Measurements from ENCODE around the gene SFTPB. TPM values are rescaled to one million over a fixed set of nuclear protein-coding genes. Genes with fewer than 3 reads are reported as not detected.
A peak's percentile ranks its signal among the peaks of the same experiment; 100 is the strongest.
"Not testable (repeated sequence)": the region's sequence is repeated elsewhere in the genome, so short reads cannot be mapped to it uniquely, and the experiment has no call there.

SFTPB gene
- total RNA-seq: not detected

DNA sequence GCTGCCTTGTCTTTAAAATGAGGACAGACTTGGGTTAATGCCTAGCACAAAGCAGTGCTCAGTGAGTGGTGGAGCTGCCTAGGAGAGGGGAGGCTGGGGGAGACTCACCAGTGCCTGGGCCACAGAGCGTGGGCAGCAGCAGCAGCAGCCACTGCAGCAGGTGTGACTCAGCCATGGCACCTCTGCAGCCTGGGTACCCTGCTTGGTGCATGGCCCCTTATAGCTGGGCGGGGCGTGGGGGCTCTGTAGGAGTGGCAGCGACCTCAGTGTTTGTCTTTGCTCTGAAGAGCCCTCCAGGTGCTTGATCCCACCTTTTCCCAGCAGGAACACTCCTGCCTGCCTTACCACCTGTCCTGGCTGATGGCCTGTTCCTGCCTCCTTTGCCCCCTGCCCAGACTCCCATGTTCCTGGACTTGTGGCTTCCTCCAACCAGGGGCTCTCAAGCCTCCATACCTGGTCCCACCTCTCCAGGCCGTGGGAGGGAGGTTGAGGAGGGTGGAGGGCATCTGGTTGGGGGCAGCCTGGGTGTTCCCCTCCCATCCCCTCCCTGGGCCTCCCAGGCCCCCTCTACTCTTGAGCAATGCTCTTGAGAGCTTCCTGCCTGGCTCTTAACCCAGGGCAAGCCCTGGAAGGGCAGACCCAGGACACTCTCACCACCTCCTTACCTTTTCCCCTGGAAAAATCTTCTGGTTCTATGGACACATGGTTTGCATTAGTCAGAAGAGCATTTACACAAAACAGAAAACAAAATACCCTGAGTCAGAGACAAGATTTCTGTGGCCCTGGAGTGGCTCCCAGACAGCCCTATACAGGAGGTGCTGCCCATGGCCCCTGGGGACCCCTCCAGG, at the start of gene SFTPB:
TSS of gene SFTPB (minus strand) at position 191 of the 848 bp plus-strand sequence. CDS start at position 175, 16 bp downstream.
- ChIA-PET CTCF (interaction anchor here (1.0 kb wide), 1 partner anchor 39 kb away, joined by 3 read pairs; no protein-coding TSS in a partner anchor), POLR2A (interaction anchor here (0.6 kb wide), 1 partner anchor 275 kb away, joined by 3 read pairs; no protein-coding TSS in a partner anchor)
- Mint-ChIP-seq H3K9me3 (ENCODE audit: insufficient read depth) (no peaks in the 10 kb centered on the region), H3K4me1 (ENCODE audit: low read depth) (peaks cover 13% of the 10 kb centered on the region), H3K27ac (no peak within 1 kb of the TSS), H3K36me3 (ENCODE audit: low read depth) (no peaks in the 10 kb centered on the region), H3K27me3 (ENCODE audit: low read depth) (peaks cover 4% of the 10 kb centered on the region), H3K4me3 (no peak within 1 kb of the TSS)
- DNase-seq: no peak
- ATAC-seq: no peak

DNA sequence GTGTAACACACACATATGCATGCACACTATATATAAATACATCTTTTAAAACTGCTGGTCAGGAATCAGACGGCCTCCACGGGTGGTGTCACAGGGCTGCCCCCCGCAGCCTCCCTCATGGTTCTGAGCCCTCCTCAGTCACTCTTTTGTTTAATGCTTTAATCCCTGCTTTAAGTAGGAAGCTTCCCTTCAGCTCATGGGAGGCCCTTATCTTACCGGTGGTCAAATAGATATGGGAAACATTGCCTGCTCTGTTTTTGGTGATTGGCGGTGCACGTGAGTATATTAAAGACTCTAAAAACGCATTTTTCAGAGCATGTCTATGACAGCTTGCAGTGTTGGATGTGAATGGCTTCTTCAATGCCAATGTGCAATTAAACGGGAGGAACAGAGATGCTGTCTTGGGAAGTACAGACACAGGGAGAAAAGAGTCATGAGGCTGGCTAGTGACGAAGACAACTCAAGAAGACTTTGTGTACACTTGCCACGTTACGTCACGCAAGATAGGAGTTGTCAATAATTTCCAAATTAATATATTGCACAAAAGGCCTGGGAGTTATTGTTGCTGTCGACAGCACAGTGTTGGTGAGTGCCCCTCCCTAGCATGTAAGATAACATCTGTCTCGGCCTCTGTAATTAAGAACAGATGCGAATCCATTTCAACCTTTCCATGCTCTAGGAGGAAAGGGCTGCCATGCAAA, 49.5 kb upstream of the SFTPB start:
- no peaks in the 10 kb centered on the region for H3K9me3 Mint-ChIP-seq (ENCODE audit: insufficient read depth)

DNA sequence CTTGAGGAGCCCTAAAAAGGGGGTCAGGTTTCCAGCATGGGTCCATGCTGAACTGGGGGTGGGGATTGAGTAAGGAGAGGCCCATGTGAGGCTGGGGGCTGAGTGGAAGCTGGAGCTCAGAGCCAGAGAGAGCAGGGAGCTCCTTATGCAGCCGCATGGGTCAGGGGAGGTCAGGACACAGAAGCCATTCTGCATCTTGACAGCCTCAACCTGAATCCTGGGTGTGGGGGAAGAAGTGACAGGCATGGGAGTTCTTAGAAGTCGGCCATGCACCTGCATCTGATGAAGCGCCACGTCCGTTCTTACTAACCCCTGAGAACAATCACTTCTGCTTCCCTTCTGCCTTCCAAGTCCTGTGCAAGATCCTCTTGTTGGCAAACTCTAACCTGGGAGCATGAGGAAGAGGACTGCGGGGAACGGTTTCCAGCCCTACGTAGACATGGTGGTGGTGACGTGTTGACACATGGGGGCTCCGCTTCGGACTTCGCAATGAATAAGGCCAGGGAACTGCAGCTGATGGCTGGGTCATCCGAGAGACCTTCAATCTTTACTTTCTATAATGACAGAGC, 48.4 kb upstream of the SFTPB start:
- CTCF ChIA-PET: interaction anchor here (1.0 to 7.2 kb wide), 7 partner anchors 11 to 111 kb away, joined by 3 to 57 read pairs (median 4); no protein-coding TSS in a partner anchor
- Mint-ChIP-seq H3K27ac (no peak overlapping the region), H3K27me3 (ENCODE audit: low read depth) (peaks cover 2% of the 10 kb centered on the region), H3K9me3 (ENCODE audit: insufficient read depth) (no peaks in the 10 kb centered on the region), H3K36me3 (ENCODE audit: low read depth) (no peaks in the 10 kb centered on the region), H3K4me1 (ENCODE audit: low read depth) (peaks cover 34% of the 10 kb centered on the region), H3K4me3 (no peak overlapping the region)
- ATAC-seq: no peak
- POLR2A ChIA-PET: no interaction called here
- no peak for DNase-seq

More for the DNA sequence above, 49.5 kb upstream of the SFTPB start:
- POLR2A ChIA-PET: no interaction called here
- ATAC-seq (no peak), DNase-seq (no peak)
- Mint-ChIP-seq H3K36me3 (ENCODE audit: low read depth) (no peaks in the 10 kb centered on the region), H3K27me3 (ENCODE audit: low read depth) (peaks cover 2% of the 10 kb centered on the region), H3K4me1 (ENCODE audit: low read depth) (peaks cover 31% of the 10 kb centered on the region), H3K27ac (no peak overlapping the region), H3K4me3 (no peak overlapping the region)
- CTCF ChIA-PET: interaction anchor here (0.6 to 7.2 kb wide), 4 partner anchors 12 to 80 kb away, joined by 3 to 57 read pairs (median 4); no protein-coding TSS in a partner anchor

DNA sequence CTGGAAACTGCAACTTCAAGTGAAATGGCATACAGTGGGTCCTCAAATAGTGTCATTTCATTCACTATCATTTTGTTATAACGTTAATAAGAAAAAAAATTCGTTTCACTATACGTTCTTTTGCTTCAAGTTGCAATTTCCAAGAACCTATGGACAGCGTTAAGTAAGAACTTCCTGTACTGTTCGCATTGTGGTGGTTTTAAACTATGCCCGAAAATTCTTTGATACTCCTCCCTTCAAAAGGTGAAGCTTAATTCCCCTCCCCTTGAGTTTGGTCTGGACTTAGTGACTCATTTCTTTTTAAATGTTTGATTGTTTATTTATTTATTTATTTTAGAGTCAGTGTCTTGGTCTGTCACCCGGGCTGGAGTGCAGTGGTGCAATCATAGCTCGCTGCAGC, 46.8 kb upstream of the SFTPB start:
- no peaks in the 10 kb centered on the region for H3K36me3 Mint-ChIP-seq (ENCODE audit: low read depth)
- peak; percentile 66 for ATAC-seq
- H3K9me3 Mint-ChIP-seq (ENCODE audit: insufficient read depth): no peaks in the 10 kb centered on the region

DNA sequence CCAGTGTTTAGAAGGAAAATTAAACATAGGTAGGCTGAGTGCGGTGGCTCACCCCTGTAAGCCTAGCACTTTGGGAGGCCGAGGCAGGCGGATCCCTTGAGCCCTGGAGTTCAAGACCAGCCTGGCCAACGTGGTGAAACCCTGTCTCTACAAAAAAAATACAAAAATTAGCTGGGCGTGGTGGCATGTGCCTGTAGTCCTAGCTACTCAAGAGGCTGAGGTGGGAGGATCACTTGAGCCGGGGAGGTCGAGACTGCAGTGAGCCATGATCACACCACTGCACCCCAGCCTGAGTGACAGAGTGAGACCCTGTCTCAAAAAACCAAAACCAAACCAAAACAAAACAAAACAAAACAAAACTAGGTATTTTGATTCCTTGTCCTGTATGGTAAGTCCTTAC, 46.4 kb upstream of the SFTPB start:
- ATAC-seq: peak; percentile 34
- Mint-ChIP-seq H3K4me1 (ENCODE audit: low read depth) (peaks cover 41% of the 10 kb centered on the region), H3K27ac (peak overlapping the region; percentile 74)
- H3K9me3 Mint-ChIP-seq (ENCODE audit: insufficient read depth); H3K4me3 Mint-ChIP-seq; DNase-seq; H3K36me3 Mint-ChIP-seq (ENCODE audit: low read depth); POLR2A ChIA-PET; H3K27me3 Mint-ChIP-seq (ENCODE audit: low read depth): not testable (repeated sequence)
- CTCF ChIA-PET: interaction anchor here (1.2 to 7.2 kb wide), 5 partner anchors 9 to 77 kb away, joined by 4 to 57 read pairs (median 15); no protein-coding TSS in a partner anchor

More for the DNA sequence above, 46.8 kb upstream of the SFTPB start:
- ChIA-PET CTCF (interaction anchor here (1.2 to 7.2 kb wide), 5 partner anchors 9 to 78 kb away, joined by 4 to 57 read pairs (median 15); no protein-coding TSS in a partner anchor), POLR2A (no interaction called here)
- no peak overlapping the region for H3K4me3 Mint-ChIP-seq
- peaks cover 37% of the 10 kb centered on the region for H3K4me1 Mint-ChIP-seq (ENCODE audit: low read depth)
- DNase-seq: no peak
- H3K27me3 Mint-ChIP-seq (ENCODE audit: low read depth): peaks cover 2% of the 10 kb centered on the region
- peak overlapping the region; percentile 74 for H3K27ac Mint-ChIP-seq

DNA sequence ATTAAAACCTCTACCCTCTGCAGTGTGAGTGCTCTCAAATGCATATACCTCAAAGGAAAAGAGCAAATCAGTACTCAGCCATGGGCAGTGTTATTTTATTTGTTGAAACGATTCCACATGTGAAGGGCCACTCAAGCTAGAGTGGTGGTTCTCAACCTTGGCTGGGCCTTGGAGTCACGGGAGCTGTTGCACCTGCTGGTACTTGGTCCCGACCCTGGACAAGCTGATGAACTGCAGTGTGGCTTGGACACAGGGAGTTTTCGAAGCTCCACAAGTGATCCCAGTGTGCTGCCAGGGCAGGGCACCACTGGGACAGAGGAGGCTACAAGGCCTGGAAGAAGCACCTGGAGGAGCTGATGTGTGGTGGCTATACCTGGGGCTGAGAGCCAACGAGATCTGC, 45.8 kb upstream of the SFTPB start:
- no peak for ATAC-seq
- POLR2A ChIA-PET: no interaction called here
- no peaks in the 10 kb centered on the region for H3K9me3 Mint-ChIP-seq (ENCODE audit: insufficient read depth)

DNA sequence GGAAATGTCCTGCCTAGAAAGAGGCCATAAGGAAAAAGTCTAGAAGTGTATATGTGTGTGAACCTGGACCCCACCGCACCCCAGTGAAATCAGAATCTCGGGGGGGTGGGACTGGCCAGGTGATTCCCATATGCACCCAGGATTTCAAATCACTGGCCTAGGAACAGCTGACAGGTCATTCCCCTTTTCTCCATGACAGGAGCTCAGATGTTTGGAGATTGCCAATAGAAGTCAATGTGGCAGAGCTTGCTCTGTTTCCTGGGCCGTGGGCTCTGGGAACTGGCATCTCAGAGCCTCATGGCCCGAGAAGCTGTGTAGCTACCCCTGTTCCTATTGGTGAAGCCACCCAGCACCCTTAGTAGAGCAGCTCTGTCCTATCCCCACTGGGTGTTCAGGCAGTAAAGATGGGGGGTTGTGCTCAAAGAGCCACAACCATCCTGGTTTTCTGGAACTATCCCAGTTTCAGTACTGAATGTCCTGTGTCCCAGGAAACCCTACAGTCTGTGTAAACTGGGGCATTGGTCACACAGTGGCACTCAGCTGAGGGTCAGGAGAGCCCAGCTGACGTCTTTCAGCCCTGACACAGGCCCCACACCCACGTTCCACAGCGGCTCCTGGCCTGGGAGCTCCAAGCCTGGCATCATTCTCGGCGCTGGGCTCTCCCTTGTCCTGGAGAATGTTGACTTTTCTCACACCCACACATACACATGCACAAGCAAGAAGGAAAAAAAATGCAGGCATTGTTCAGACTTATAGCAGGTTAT, 45.0 kb upstream of the SFTPB start:
- H3K27me3 Mint-ChIP-seq (ENCODE audit: low read depth): peaks cover 11% of the 10 kb centered on the region
- no peak overlapping the region for H3K4me3 Mint-ChIP-seq
- ATAC-seq (no peak), DNase-seq (no peak)
- ChIA-PET POLR2A (no interaction called here), CTCF (interaction anchor here (0.9 to 3.9 kb wide), 7 partner anchors 8 to 101 kb away, joined by 3 to 21 read pairs (median 3); no protein-coding TSS in a partner anchor)
- no peaks in the 10 kb centered on the region for H3K36me3 Mint-ChIP-seq (ENCODE audit: low read depth)
- no peaks in the 10 kb centered on the region for H3K9me3 Mint-ChIP-seq (ENCODE audit: insufficient read depth)
- no peak overlapping the region for H3K27ac Mint-ChIP-seq
- peaks cover 44% of the 10 kb centered on the region for H3K4me1 Mint-ChIP-seq (ENCODE audit: low read depth)

More for the DNA sequence above, 45.8 kb upstream of the SFTPB start:
- CTCF ChIA-PET: interaction anchor here (1.0 to 3.9 kb wide), 6 partner anchors 9 to 100 kb away, joined by 3 to 21 read pairs (median 4); no protein-coding TSS in a partner anchor
- no peak overlapping the region for H3K4me3 Mint-ChIP-seq
- no peak for DNase-seq
- peaks cover 8% of the 10 kb centered on the region for H3K27me3 Mint-ChIP-seq (ENCODE audit: low read depth)
- H3K4me1 Mint-ChIP-seq (ENCODE audit: low read depth): peaks cover 44% of the 10 kb centered on the region
- H3K36me3 Mint-ChIP-seq (ENCODE audit: low read depth): no peaks in the 10 kb centered on the region
- H3K27ac Mint-ChIP-seq: peak overlapping the region; percentile 74

DNA sequence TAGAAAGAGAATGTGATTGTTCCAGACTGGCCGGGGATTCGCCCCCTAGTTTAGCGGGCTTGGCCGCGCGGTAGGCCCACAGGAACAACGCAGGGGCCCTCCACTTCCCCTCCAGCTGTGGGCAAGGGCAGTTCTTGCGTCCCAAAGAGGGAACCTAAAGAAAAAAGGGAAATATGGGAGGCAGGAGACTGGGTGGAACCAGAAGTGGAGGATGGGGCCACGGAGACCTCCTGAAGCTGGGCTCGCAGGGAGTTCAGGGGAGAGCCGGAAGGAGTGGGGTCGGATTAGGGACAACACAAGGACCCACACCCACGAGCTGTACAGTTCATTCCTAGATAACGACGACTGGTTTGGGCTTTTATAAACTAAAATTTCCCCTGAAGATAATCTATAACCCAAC, 44.3 kb upstream of the SFTPB start:
- Mint-ChIP-seq H3K36me3 (ENCODE audit: low read depth) (no peaks in the 10 kb centered on the region), H3K9me3 (ENCODE audit: insufficient read depth) (no peaks in the 10 kb centered on the region), H3K27ac (no peak overlapping the region), H3K27me3 (ENCODE audit: low read depth) (peaks cover 9% of the 10 kb centered on the region), H3K4me3 (no peak overlapping the region), H3K4me1 (ENCODE audit: low read depth) (peaks cover 47% of the 10 kb centered on the region)
- POLR2A ChIA-PET: no interaction called here
- ATAC-seq (no peak), DNase-seq (no peak)
- CTCF ChIA-PET: interaction anchor here (0.9 to 1.9 kb wide), 4 partner anchors 10 to 101 kb away, joined by 3 to 9 read pairs (median 3); no protein-coding TSS in a partner anchor

DNA sequence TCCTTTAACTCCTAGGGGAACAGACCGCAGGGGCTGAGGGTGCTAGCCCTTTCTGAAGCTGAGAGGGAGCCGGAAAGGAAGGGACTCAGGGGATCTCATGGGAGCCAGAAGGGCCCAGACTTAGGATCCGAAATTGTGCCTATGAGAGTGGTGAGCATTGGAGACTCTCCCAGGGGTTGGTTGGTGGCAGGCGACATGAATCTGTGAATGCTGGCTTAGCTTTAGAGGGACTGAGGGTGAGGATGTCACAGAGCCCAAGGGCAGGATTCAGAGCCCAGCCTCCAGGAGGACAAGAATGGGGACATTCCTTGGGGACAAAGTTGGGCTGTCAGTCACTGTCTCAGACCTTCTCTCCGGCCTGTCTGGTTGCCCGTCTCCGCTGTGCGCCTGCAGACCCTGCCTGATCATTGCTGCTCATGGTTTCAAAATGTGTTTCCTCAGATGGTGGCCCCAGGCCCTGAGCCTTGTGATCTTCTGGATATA, 43.6 kb upstream of the SFTPB start:
- no peaks in the 10 kb centered on the region for H3K9me3 Mint-ChIP-seq (ENCODE audit: insufficient read depth)
- peaks cover 52% of the 10 kb centered on the region for H3K4me1 Mint-ChIP-seq (ENCODE audit: low read depth)
- no peak overlapping the region for H3K27ac Mint-ChIP-seq
- H3K36me3 Mint-ChIP-seq (ENCODE audit: low read depth): no peaks in the 10 kb centered on the region
- no peak for DNase-seq
- no peak overlapping the region for H3K4me3 Mint-ChIP-seq
- peaks cover 8% of the 10 kb centered on the region for H3K27me3 Mint-ChIP-seq (ENCODE audit: low read depth)
- ChIA-PET POLR2A (no interaction called here), CTCF (interaction anchor here (1.1 to 1.9 kb wide), 3 partner anchors 18 to 74 kb away, joined by 3 to 9 read pairs (median 3); no protein-coding TSS in a partner anchor)
- ATAC-seq: no peak

DNA sequence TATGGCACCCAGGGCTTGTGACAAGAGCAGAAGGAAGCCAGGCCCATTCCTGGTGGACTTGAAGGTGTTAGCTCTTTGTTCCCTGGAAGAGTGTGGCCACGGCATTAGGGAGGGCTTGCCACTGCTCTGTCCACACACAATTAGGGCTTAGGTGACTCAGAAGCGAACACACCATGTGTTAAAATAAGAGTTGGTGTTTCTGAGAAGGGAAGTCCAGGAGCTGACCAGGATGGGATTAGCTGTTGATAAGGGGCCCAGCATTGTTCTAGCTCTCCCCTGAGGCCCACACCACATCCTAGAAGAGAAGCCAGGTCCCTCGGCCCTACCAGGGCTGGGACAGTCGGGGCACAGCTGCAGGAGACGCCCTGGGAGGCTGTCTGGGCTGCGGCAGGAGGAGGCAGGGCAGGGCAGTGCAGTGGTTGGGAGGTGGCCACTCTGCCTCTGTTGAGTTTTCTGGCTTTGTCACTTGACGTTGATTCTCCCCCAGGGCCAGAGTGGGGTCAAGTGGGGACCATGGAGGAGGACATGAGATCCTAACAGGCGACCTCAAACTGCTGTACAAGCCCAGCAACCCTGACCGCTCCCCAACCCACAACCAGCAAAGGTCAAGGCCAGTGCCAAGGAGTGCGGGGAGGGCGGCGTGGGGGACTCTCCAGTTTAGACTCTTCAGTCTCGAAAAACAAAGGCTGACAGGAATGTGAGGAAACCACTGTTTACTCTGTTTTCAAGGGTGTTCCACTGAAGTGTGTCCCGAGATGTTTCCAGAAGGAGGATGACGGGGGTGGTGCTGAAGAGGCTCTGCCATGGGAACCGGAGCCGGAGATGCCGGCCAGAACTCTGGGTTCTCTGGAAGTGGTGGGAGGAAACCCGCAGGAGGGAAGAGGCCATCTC, 42.9 kb upstream of the SFTPB start:
- no peaks in the 10 kb centered on the region for H3K36me3 Mint-ChIP-seq (ENCODE audit: low read depth)
- DNase-seq (no peak), ATAC-seq (no peak)
- no peak overlapping the region for H3K4me3 Mint-ChIP-seq
- H3K9me3 Mint-ChIP-seq (ENCODE audit: insufficient read depth): no peaks in the 10 kb centered on the region
- peaks cover 52% of the 10 kb centered on the region for H3K4me1 Mint-ChIP-seq (ENCODE audit: low read depth)
- CTCF ChIA-PET: interaction anchor here (1.1 to 4.5 kb wide), 4 partner anchors 18 to 73 kb away, joined by 3 to 25 read pairs (median 7); no protein-coding TSS in a partner anchor
- POLR2A ChIA-PET: interaction anchor here (0.5 kb wide), 1 partner anchor 83 kb away, joined by 3 read pairs; no protein-coding TSS in a partner anchor
- H3K27me3 Mint-ChIP-seq (ENCODE audit: low read depth): peaks cover 8% of the 10 kb centered on the region
- no peak overlapping the region for H3K27ac Mint-ChIP-seq

Measured in activated CD8-positive, alpha-beta T cell treated with anti-CD3 and anti-CD28 coated beads, Interleukin-2, amount 10 ng/mL, durations not matched to agents 7 days and 5 days (primary cell).